ENCODE measurements around the gene MYL12A. TPM values are rescaled to one million over a fixed set of nuclear protein-coding genes. Genes with fewer than 3 reads are reported as not detected.
A peak's percentile ranks its signal among the peaks of the same experiment; 100 is the strongest.
"Not testable (repeated sequence)": the region's sequence is repeated elsewhere in the genome, so short reads cannot be mapped to it uniquely, and the experiment has no call there.

Gene MYL12A
- 481 TPM for total RNA-seq
- long read RNA-seq, transcript MYL12A-201 (4 exons, 1,229 nt) = major isoform, 450 of 472 reads
- long read RNA-seq, transcript MYL12A-207 (4 exons, 947 nt) = minor isoform, 5 of 472 reads
- long read RNA-seq, transcript MYL12A-212 (1 exons, 738 nt) = minor isoform, 5 of 472 reads
- long read RNA-seq, partial matches to known transcripts = 10 of 472 reads
- long read RNA-seq, other reads (novel, unspliced or antisense) = 2 of 472 reads

DNA sequence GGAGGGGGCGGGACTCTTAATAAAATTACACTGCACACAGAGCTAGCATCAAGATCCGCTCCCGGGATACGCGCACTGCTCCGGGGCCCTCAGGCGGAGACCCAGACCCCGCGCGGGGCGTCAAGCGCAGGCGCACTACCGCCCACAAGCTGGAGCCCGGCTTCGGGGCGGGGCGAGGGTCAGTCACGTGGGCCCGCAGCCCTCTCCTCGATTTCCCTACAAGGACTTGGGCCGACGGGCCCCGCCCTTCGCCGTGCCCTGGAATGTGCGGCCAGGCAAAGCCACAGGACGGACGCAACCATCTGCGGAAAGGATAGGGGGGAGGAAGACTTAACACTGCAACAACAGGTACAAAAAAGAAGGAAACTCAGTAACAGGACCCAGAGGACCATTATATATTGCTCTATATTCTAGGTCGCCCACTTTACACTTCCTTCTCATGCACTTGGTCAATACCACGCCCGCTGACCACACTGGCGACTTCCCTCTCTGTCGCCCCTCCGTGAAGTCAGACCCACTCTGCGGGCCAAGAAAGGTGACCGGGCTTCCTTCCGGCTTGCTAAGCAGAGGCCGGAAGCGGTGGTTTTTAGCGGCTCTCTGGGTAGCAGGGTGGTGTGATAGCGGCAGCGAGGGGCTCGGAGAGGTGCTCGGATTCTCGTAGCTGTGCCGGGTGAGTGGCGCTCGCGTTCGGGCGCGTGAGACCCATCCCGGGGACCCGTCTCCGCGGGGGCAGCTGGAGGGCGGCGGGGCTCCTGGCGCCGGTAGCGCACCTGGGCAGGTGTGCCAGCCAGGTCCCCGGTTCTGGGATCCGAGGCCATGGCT lies at the start of gene MYL12A:
TSS of gene MYL12A (plus strand) at position 562 of the 822 bp plus-strand sequence. CDS start 5,447 bp downstream, outside the sequence.
- peaks cover 54% of the 10 kb centered on the region for H3K4me1 ChIP-seq
- TF ChIP-seq, protein P1, sequence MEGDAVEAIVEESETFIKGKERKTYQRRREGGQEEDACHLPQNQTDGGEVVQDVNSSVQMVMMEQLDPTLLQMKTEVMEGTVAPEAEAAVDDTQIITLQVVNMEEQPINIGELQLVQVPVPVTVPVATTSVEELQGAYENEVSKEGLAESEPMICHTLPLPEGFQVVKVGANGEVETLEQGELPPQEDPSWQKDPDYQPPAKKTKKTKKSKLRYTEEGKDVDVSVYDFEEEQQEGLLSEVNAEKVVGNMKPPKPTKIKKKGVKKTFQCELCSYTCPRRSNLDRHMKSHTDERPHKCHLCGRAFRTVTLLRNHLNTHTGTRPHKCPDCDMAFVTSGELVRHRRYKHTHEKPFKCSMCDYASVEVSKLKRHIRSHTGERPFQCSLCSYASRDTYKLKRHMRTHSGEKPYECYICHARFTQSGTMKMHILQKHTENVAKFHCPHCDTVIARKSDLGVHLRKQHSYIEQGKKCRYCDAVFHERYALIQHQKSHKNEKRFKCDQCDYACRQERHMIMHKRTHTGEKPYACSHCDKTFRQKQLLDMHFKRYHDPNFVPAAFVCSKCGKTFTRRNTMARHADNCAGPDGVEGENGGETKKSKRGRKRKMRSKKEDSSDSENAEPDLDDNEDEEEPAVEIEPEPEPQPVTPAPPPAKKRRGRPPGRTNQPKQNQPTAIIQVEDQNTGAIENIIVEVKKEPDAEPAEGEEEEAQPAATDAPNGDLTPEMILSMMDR (IDR thresholded peaks at IDR 0.05) = no peak
- H3K36me3 ChIP-seq = peaks cover 4% of the 10 kb centered on the region
- peak; percentile 93 to 96 for ATAC-seq
- no peaks in the 10 kb centered on the region for H3K27me3 ChIP-seq (ENCODE audit: low read depth)
- H3K27ac ChIP-seq = peak within 1 kb of the TSS; percentile 100
- H3K4me3 ChIP-seq = peak within 1 kb of the TSS; percentile 87
- intact Hi-C loops (cut with DNase I) = no loop called here
- no peaks in the 10 kb centered on the region for H3K9me3 ChIP-seq
- DNase-seq = peak; percentile 100

DNA sequence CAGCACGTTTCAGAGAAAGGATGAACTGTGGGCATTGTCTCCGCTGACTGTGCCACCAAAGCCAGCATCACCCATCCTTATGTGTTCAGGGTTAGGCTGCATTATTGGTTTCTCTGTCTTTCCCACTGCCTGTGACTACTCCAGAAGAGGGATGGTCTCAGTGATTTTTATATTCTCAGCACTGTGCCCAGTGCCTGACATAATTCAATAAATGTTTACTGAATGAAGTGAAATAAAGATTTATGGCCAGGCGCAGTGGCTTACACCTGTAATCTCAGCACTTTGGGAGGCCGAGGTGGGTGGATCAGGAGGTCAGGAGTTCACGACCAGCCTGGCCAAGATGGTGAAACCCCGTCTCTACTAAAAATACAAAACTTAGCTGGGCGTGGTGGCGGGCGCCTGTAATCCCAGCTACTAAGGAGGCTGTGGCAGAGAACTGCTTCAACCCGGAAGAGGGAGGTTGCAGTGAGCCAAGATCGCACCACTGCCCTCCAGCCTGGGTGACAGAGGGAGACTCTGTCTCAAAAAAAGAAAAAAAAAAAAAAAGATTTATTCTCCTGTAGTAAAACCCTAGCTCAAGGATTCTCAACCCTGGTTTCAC lies 49.2 kb upstream of the MYL12A start:
- H3K4me1 ChIP-seq; H3K27me3 ChIP-seq (ENCODE audit: low read depth); H3K36me3 ChIP-seq; H3K9me3 ChIP-seq; H3K4me3 ChIP-seq; ATAC-seq; intact Hi-C loops (cut with DNase I); H3K27ac ChIP-seq; DNase-seq: not testable (repeated sequence)

DNA sequence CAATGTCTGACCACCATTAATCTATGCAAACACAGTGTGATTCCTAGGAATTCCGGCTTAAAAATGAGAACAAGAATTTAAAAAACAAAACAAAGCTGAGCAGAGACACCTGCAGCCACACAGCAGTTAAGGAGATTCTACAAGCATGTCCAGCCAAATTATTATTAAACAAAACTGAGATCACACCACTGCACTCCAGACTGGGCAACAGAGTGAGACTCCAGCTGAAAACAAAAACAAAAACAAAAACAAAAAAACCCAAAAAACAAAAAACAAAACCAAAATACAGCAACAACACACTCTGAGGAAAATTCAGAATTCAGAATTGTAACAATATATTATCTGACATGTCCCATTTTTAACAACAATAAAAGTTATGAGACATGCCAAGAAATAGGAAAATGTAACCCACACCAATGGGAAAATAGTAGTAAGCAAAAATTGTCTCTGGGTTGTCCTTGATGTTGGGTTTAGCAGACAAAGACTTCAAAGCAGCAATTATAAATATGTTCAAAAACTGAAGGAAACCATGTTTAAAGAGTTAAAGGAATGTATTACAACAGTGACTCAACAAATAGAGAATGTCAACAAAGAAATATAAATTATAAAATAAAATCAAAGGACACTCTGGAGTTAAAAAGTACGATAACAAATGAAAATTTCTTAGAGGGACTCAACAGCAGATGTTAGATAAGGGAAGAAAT lies 47.5 kb upstream of the MYL12A start:
- Histone ChIP-seq H3K36me3 (no peaks in the 10 kb centered on the region), H3K4me1 (no peaks in the 10 kb centered on the region), H3K27ac (no peak overlapping the region), H3K9me3 (peaks cover 10% of the 10 kb centered on the region), H3K27me3 (ENCODE audit: low read depth) (no peaks in the 10 kb centered on the region), H3K4me3 (no peak overlapping the region)
- DNase-seq = no peak
- intact Hi-C loops (cut with DNase I) = no loop called here
- ATAC-seq = no peak
- TF ChIP-seq, protein P1 (IDR thresholded peaks at IDR 0.05) = no peak

DNA sequence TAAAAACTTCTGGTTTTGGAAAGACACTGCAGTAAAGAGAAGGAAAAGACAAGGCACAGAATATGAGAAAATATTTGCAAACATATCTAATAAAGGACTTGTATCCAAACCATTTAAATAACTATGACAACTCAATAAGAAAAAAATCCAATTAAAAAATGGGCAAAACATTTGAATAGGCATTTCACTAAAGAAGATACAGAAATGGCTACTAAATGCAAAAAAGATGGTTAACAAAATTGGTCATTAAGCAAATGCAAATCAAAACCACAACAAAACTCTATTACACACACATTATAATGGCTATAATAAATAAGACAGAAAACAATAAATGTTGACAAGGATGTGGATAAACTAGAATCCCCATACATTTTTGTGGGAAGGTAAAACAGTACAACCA lies 42.4 kb upstream of the MYL12A start:
- TF ChIP-seq, protein P1 (IDR thresholded peaks at IDR 0.05) = no peak
- Histone ChIP-seq H3K4me1 (no peaks in the 10 kb centered on the region), H3K27me3 (ENCODE audit: low read depth) (no peaks in the 10 kb centered on the region), H3K9me3 (peaks cover 17% of the 10 kb centered on the region), H3K4me3 (no peak overlapping the region), H3K36me3 (no peaks in the 10 kb centered on the region), H3K27ac (no peak overlapping the region)
- no peak for ATAC-seq
- no peak for DNase-seq
- intact Hi-C loops (cut with DNase I) = no loop called here

DNA sequence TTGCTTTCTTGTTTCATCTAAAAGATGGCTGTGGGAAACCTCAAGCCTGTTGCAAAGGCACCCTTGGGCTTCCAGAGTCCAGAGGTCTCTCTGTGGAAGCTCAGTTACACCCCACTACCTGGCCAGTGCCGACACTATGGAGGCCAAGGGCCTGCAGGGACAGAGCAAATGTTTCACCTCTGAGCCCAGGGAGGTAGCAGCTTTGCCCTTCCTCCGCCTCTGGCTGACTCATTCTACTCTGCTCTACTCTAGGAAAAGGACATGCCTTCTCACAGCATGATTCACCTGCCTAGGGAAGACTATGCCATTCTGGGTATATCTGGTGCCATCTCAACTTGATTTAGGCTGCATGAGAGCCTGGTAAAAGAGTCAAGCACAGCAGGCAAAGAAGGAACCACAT lies 40.0 kb upstream of the MYL12A start:
- intact Hi-C loops (cut with DNase I) = no loop called here
- H3K9me3 ChIP-seq = peaks cover 14% of the 10 kb centered on the region
- DNase-seq (no peak), ATAC-seq (no peak)
- no peaks in the 10 kb centered on the region for H3K4me1 ChIP-seq
- no peak overlapping the region for H3K27ac ChIP-seq
- TF ChIP-seq, protein P1 (IDR thresholded peaks at IDR 0.05) = no peak
- H3K4me3 ChIP-seq = no peak overlapping the region
- H3K36me3 ChIP-seq = no peaks in the 10 kb centered on the region
- no peaks in the 10 kb centered on the region for H3K27me3 ChIP-seq (ENCODE audit: low read depth)

Measured in lower lobe of right lung (tissue), 2 donors.